Gastroesophageal sphincter (tissue), 4 donors: ENCODE measurements around the gene WDR5. TPM values are rescaled to one million over a fixed set of nuclear protein-coding genes. Genes with fewer than 3 reads are reported as not detected.

Source experiments
- ATAC-seq: fragments of 150-250 bp; one replicate; pipeline ENCODE4 v1.9.1; 2016; ENCODE audit warnings: mild to moderate bottlenecking, moderate library complexity
- H3K27ac ChIP-seq, 4 donors: fragments of 200-600 bp; sonication (generic) in 3 of 4; 1 replicate in 3 of 4; 2 replicates in 1 of 4; pipeline ENCODE4 v1.5.1; 2016 to 2019
- H3K27me3 ChIP-seq: fragments of 200-600 bp; sonication (generic); one replicate; pipeline ENCODE4 v1.5.1; 2019
- H3K36me3 ChIP-seq, 2 donors: fragments of 200-600 bp; sonication (generic); one replicate each; pipeline ENCODE4 v1.5.1; 2019; ENCODE audit warnings: control low read depth in 1 of 2
- H3K4me1 ChIP-seq, 3 donors: fragments of 200-600 bp; sonication (generic); 1 replicate in 2 of 3; 2 replicates in 1 of 3; pipeline ENCODE4 v1.5.1; 2016 to 2019; ENCODE audit warnings: control low read depth in 2 of 3
- H3K4me3 ChIP-seq, 2 donors: fragments of 200-600 bp; sonication (generic); one replicate each; pipeline ENCODE4 v1.5.1; 2019; ENCODE audit warnings: mild to moderate bottlenecking in 1 of 2, moderate library complexity in 1 of 2
- H3K9me3 ChIP-seq, 3 donors: fragments of 200-600 bp; sonication (generic); one replicate each; pipeline ENCODE4 v1.5.1; 2017 to 2019; ENCODE audit warnings: control low read depth in 2 of 3
- EP300 ChIP-seq: sonication (generic); formaldehyde crosslinking; IDR thresholded peaks from one replicate; pipeline ENCODE4 v1.6.1; 2017; ENCODE audit warnings: antibody characterized with exemption, mild to moderate bottlenecking
- POLR2A ChIP-seq, 2 donors: fragments of 450-650 bp; IDR thresholded peaks; one replicate each; pipeline ENCODE4 v1.6.1; 2017; ENCODE audit warnings: antibody characterized with exemption in 2 of 2, mild to moderate bottlenecking in 2 of 2, moderate library complexity in 1 of 2
- POLR2AphosphoS5 ChIP-seq: sonication (generic); formaldehyde crosslinking; IDR thresholded peaks from one replicate; pipeline ENCODE4 v1.6.1; 2017; ENCODE audit warnings: antibody characterized with exemption
- WGBS, 2 donors: methylation state at CpG; one replicate each; pipeline ENCODE4 v1.1.5; 2018; ENCODE audit warnings: low coverage in 1 of 2; 5-methylcytosine and 5-hydroxymethylcytosine counted together
- total RNA-seq, 4 donors: library from RNA; depleted of rRNA; stranded (reverse); fragments of >200 nt; gene quantifications; one replicate each; pipeline ENCODE4 v1.1.0, GENCODE V29; 2016
- TF ChIP-seq, protein P1 (sequence below), 4 experiments: fragments of 200-600 bp in 2 of 4; fragments of 450-650 bp in 2 of 4; sonication (generic) in 1 of 4; IDR thresholded peaks; one replicate each; pipeline ENCODE4 v1.5.1; 2017 to 2019; ENCODE audit warnings: antibody characterized with exemption in 4 of 4, mild to moderate bottlenecking in 2 of 4, moderate library complexity in 2 of 4

The WDR5 gene
- total RNA-seq, 4 donors from 2014 or later: 16.4 to 30.2 (median 24.8) TPM

DNA sequence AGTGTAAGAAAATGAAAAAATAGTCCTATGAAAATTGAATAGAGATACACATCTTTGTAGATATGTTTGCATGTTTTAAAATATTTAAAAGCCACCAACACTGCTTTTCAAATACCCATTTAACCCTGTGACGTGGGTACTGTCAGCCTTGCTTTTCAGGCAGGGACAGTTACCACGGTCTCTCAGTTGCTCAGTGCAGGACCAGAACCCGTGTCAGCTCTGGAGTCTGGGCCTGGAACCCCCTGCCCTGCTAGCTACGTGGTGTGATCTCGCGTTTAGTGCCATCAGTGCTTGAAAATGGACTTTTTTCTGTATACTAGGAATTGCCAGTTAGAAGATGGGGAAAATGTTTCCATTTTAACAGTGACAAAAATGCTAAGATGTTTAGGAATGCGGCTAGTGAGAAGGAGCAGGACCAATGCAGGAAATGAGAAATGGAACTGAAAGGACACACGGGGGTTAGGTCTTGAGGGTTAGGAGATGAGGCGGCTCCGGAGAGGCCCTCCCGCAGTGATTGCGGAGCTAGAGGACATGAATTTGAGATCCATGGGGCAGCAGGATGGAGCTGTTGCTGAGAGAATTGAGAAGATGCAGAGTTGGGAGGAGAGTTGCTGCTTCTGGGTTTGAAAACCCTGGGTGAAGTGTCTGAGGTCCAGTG is 14.8 kb downstream of the WDR5 start:
- no peak overlapping the region for H3K27ac ChIP-seq
- no peak for ATAC-seq

DNA sequence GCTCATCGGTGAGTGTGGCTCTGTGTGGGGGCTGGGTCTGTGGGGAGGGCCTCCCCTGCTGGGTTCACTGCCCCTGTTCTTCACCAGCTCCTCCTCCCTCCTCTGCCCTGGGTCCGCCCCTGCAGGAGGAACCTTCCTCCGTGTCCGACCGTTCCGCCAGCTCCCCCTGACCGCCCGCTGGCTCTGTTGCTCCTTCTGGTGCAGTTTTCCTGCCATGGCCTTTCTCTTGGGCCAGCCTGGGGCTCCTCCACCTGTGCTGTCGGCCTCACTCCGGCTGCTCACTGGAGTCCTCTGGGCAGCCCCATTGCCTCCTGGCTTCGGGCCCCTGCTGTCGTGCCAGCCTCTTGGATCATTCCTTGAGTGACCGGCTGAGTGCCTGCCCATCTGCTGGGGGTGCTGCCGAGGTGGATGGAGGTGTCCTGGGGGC is 16.2 kb downstream of the WDR5 start:
- H3K36me3 ChIP-seq: peaks cover 0 to 100% of the 10 kb centered on the region in 2 donors
- WGBS, 2 donors: 43 to 79% methylated on average over 3 to 6 of the region's 14 CpGs
- no peaks in the 10 kb centered on the region for H3K9me3 ChIP-seq
- ATAC-seq: no peak
- no peaks in the 10 kb centered on the region for H3K27me3 ChIP-seq
- H3K4me3 ChIP-seq: no peak overlapping the region
- TF ChIP-seq POLR2A (IDR thresholded peaks at IDR 0.05): no peak
- TF ChIP-seq EP300: no peak
- TF ChIP-seq, protein P1, sequence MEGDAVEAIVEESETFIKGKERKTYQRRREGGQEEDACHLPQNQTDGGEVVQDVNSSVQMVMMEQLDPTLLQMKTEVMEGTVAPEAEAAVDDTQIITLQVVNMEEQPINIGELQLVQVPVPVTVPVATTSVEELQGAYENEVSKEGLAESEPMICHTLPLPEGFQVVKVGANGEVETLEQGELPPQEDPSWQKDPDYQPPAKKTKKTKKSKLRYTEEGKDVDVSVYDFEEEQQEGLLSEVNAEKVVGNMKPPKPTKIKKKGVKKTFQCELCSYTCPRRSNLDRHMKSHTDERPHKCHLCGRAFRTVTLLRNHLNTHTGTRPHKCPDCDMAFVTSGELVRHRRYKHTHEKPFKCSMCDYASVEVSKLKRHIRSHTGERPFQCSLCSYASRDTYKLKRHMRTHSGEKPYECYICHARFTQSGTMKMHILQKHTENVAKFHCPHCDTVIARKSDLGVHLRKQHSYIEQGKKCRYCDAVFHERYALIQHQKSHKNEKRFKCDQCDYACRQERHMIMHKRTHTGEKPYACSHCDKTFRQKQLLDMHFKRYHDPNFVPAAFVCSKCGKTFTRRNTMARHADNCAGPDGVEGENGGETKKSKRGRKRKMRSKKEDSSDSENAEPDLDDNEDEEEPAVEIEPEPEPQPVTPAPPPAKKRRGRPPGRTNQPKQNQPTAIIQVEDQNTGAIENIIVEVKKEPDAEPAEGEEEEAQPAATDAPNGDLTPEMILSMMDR (IDR thresholded peaks at IDR 0.05): no peak
- TF ChIP-seq POLR2AphosphoS5: no peak
- H3K27ac ChIP-seq: no peak overlapping the region
- no peaks in the 10 kb centered on the region for H3K4me1 ChIP-seq

More for the DNA sequence above, 14.8 kb downstream of the WDR5 start:
- no peak for TF ChIP-seq POLR2A (IDR thresholded peaks at IDR 0.05)
- TF ChIP-seq, protein P1 (IDR thresholded peaks at IDR 0.05): no peak
- Histone ChIP-seq H3K27me3 (no peaks in the 10 kb centered on the region), H3K4me3 (no peak overlapping the region), H3K9me3 (no peaks in the 10 kb centered on the region), H3K36me3 (peaks cover 0 to 100% of the 10 kb centered on the region in 2 donors), H3K4me1 (no peaks in the 10 kb centered on the region)
- WGBS, 2 donors: 81 to 83% methylated on average over 9 to 12 of the region's 12 CpGs

DNA sequence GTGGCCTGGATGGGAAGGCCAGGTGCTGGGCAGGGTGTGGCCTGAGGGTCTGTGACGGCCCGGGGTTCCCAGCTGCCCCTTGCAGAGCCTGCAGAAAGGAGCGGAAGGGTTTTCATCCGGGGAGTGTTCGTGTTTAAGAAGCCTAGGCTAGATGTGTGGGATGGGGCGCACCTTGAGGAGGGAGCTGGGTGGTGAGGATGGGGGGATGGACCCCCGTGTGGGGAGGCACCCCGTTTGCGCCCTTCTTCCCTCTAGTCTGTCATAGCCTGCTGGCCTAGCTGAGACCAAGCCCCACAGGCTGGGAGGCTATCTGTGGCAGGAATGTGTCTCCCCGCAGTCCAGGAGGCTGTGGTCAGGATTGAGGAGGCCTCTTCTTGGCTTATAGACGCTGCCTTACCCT is 16.6 kb downstream of the WDR5 start:
- no peak overlapping the region for H3K27ac ChIP-seq
- H3K9me3 ChIP-seq: no peaks in the 10 kb centered on the region
- no peak overlapping the region for H3K4me3 ChIP-seq
- no peaks in the 10 kb centered on the region for H3K27me3 ChIP-seq
- H3K4me1 ChIP-seq: no peaks in the 10 kb centered on the region
- TF ChIP-seq POLR2A (IDR thresholded peaks at IDR 0.05) (no peak), POLR2AphosphoS5 (no peak), EP300 (no peak)
- TF ChIP-seq, protein P1 (IDR thresholded peaks at IDR 0.05): no peak
- peaks cover 0 to 100% of the 10 kb centered on the region in 2 donors for H3K36me3 ChIP-seq
- no peak for ATAC-seq
- 87% methylated on average over 3 of the region's 11 CpGs; no CpG with 5 or more reads in 1 of the 2 donors for WGBS, 2 donors

DNA sequence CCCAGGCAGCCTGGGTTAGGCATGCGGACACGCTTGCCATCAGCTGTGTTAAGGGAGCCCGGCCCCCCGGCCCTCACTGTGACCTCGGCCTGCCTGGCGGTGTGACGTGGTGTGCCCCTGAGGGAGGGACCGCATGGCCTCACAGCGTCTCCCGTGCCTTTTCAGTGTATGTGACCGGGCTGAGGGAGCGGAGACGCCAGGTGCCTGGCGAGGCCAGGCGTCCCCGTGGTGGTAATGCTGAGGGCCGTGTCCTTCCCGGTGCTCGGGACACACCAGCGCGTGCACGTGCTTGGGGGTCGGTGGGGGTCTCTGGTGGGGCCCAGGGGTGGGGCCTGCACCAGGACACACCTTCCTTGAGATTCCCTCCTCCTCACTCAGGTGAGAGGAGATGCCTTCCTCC is 17.6 kb downstream of the WDR5 start:
- no peak overlapping the region for H3K27ac ChIP-seq
- no CpG with 5 or more reads among the region's 23 CpGs for WGBS, 2 donors
- TF ChIP-seq, protein P1 (IDR thresholded peaks at IDR 0.05): no peak
- TF ChIP-seq POLR2AphosphoS5 (no peak), POLR2A (IDR thresholded peaks at IDR 0.05) (no peak), EP300 (no peak)
- H3K27me3 ChIP-seq: no peaks in the 10 kb centered on the region
- H3K4me1 ChIP-seq: no peaks in the 10 kb centered on the region
- peaks cover 0 to 100% of the 10 kb centered on the region in 2 donors for H3K36me3 ChIP-seq
- no peak for ATAC-seq
- H3K4me3 ChIP-seq: no peak overlapping the region
- no peaks in the 10 kb centered on the region for H3K9me3 ChIP-seq

DNA sequence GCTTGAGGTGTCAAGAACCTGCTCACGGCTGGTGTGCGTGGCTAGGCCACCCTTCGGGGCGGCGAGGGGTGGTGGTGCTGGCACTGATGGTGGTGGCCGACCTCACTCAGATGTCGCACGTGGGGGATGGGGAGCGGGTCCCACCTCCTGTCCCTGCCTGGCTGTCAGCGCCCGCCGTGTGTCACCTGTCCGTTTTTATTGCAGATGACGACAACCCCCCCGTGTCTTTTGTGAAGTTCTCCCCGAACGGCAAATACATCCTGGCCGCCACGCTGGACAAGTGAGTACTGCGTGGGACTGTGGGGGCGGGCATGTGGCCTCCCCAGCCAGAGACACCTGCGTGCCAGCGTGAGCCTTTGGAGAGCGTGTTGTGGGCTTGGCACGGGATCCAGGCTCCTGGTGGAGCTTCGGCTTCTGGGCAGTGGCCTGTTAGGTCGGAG is 18.4 kb downstream of the WDR5 start:
- Histone ChIP-seq H3K9me3 (no peaks in the 10 kb centered on the region), H3K36me3 (peaks cover 0 to 100% of the 10 kb centered on the region in 2 donors), H3K4me1 (no peaks in the 10 kb centered on the region), H3K27ac (no peak overlapping the region), H3K27me3 (no peaks in the 10 kb centered on the region), H3K4me3 (no peak overlapping the region)
- TF ChIP-seq POLR2A (IDR thresholded peaks at IDR 0.05) (no peak), EP300 (no peak)
- TF ChIP-seq, protein P1 (IDR thresholded peaks at IDR 0.05): no peak
- no peak for ATAC-seq
- no CpG with 5 or more reads among the region's 27 CpGs for WGBS, 2 donors
